GM19467 (cell line): ENCODE data around the gene SYT1.

Source experiments
- ATAC-seq: cut with Tn5 transposase; IDR thresholded peaks from one replicate; pipeline ENCODE4 v1.9.1; 2021; ENCODE audit warnings: mild to moderate bottlenecking, moderate library complexity; ENCODE audit not compliant: unreplicated experiment

SYT1 gene

GRCh38 chr12:79127271-79127751, 262.7 kb downstream of the SYT1 start:
- ATAC-seq: peak; percentile 84

GRCh38 chr12:79128956-79129355, 264.4 kb downstream of the SYT1 start:
- no peak for ATAC-seq

GRCh38 chr12:79138872-79139271, 274.3 kb downstream of the SYT1 start:
- no peak for ATAC-seq

DNA sequence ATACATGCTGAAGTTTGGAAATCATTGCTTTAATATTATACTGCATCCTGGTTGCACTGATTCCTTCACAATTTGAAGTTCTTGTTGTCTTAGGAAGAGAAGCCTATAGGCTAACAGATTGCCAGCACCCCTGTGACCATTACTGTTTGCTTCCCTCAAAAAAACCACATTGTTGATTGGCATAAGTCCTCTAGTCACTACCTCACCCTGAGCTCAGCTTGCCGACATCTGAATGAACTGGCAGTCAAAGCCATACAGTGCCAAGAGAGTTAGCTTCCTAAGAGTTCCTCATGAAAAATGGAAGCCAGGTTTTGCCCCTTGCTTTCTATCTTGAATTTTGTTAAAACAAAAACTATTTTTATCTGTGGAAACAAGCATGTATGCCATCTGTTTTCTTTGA, 276.1 kb downstream of the SYT1 start:
- no peak for ATAC-seq

- no peak for ATAC-seq
These were observed 277.2 kb downstream of the SYT1 start for GRCh38 chr12:79141776-79142175.

- no peak for ATAC-seq
These were observed 279.2 kb downstream of the SYT1 start for GRCh38 chr12:79143803-79144202.

DNA sequence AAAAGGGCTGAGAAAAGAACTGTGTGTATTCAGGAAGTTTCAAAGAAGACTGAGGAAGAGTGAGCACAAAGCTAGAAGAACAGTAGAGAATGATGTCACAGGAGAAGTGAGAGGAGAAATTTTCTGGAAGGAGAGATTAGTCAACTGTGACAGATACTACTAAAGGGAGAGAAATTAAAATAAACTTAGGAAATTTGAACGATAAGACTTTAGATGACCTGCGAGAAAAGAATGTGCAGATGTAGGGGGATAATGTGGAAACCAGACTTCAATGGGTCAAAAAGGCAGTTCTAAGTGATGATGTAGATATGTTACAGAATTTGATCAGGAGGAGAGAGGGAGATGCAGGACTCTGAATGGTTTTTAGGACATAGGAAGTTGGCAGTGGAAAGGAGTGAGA, 287.4 kb downstream of the SYT1 start:
- ATAC-seq: no peak

GRCh38 chr12:79155683-79156082, 291.1 kb downstream of the SYT1 start:
- ATAC-seq: no peak

- peak; percentile 56 for ATAC-seq
These were observed 292.4 kb downstream of the SYT1 start for GRCh38 chr12:79156846-79157463.

- ATAC-seq: no peak
These were observed 296.8 kb downstream of the SYT1 start for GRCh38 chr12:79161249-79161934.

GRCh38 chr12:79162147-79162772, 297.7 kb downstream of the SYT1 start:
- ATAC-seq: no peak

DNA sequence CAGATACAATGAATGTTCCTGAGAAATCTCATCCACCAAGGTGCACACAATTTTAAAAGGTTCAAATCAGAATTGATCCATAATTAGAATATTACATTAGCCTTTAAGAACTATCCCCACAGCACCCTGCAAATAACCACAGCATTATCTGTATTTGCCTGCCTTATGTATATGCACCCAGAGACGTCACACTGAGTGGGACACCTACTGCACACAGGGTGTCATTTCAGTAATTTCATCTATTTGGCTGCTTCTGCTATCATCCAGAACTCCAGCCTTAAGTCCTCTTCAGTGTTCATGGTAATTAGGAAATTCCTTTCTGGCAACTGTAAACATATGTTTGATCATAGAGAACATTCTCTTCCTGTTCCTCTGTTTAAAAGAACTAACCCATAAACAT, 298.4 kb downstream of the SYT1 start:
- peak; percentile 57 for ATAC-seq

- no peak for ATAC-seq
These were observed 300.3 kb downstream of the SYT1 start for GRCh38 chr12:79164890-79165289.

GRCh38 chr12:79168687-79169086, 304.1 kb downstream of the SYT1 start:
- no peak for ATAC-seq

DNA sequence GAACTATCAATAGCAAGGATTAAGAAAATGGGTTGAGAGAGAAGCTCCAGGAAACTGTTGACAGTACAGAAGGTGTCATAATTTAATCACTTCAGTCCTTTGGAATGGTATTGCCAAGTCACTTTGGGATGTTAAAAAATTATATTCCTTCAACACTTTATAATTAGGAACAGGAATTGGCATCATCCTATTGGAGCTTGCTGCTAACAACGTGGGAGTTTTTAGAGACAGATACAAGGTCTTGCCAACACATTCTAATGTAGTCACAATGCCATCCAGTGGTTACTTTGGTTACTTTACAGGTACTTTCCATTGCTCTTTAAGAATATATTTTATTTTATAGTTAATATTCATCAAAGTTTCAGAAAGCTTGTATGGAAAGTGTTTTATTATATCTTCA, 310.1 kb downstream of the SYT1 start:
- ATAC-seq: peak; percentile 84

- no peak for ATAC-seq
These were observed 318.4 kb downstream of the SYT1 start for GRCh38 chr12:79183003-79183402.

DNA sequence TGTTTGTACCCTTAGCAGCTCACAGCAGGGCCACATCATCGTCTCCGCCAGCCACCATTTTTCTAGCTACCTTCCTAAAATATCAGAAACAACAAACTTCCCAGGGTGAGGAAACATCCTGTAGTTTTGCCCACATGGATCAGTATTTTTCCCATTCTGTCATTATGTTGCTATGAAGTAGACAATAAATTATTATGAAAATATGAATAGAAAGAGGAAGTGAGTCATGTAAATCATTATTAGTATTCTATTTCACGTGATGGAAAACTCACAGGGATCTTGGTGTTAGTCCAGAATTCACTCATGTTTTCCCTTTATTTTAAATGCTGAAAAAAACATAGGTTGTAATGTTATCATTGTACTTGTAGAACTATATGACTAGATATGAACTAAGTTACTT, 319.4 kb downstream of the SYT1 start:
- ATAC-seq: no peak

GRCh38 chr12:79186506-79186905, 321.9 kb downstream of the SYT1 start:
- no peak for ATAC-seq

- no peak for ATAC-seq
These were observed 322.5 kb downstream of the SYT1 start for GRCh38 chr12:79187032-79187431.

DNA sequence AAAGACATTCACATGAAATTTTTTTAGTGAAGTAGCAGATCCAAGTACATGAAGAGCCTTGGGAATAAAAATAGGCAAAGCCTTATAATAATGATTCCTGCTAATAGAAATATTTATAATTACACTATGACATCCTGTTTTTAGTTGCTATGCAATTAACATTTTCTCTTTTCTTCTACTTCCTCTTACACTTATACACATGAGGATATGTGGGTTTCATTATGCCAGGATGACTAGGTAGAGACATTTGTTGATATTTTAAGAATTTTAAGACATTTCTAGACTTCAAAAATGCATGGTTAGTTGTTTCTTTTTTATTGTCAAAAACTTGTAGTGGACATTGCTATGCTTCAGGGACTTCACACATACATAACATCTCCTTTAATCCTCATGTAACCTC, 326.8 kb downstream of the SYT1 start:
- ATAC-seq: no peak

DNA sequence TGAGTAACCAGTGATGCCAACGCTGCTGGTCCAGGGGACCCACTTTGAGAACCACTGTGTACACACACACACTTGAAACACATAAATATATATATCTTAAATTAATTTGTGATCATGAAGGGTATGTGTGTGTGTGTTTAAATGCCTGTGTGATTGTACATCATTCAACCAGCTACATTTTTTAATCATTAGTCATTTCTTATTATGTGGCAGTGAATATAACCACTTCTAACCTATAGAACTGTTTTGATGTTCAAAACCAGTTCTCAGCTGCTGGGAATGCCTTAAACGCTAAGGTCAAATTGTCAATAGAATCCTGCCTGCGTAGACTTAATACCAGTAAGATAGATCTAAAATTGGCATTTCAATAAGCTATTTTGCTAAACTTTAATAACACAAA, 330.0 kb downstream of the SYT1 start:
- ATAC-seq: no peak

DNA sequence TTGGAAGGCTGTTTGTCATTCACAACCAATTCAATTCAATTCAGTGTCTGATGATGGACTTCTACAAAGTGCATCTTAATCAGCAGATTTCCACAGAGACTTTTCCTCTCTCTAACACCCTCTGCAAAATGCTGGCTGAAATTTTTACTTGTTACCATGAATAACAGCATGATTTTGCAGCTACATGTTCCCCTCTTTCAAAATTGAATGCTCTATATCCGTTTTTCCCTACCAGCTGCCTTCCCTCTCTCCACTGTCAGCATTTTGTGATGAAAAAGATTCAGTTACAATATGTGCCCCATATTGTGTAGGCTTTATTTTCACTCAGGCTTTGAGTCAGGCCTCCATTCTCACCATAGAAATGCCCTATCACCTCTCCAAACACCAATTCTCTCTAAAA, 334.6 kb downstream of the SYT1 start:
- no peak for ATAC-seq
